Renal pelvis (tissue), 12 donors: ENCODE results near the gene CERS1. TPM values are rescaled to one million over a fixed set of nuclear protein-coding genes. Genes with fewer than 3 reads are reported as not detected.
A peak's percentile ranks its signal among the peaks of the same experiment; 100 is the strongest.

Experiments
- DNase-seq: peaks from one replicate; pipeline ENCODE4 v3.0.0-alpha.2; 2013
- long read RNA-seq, 16 experiments: transcript quantifications; one replicate each; lab custom pipeline, GENCODE V29; 2026
- polyA plus RNA-seq, 3 donors: library from polyadenylated mRNA; unstranded; fragments of 120-200 nt; gene quantifications; one replicate each; pipeline ENCODE4 v1.2.1, GENCODE V29; 2013; ENCODE audit not compliant: insufficient read length in 3 of 3

The CERS1 gene, protein sequence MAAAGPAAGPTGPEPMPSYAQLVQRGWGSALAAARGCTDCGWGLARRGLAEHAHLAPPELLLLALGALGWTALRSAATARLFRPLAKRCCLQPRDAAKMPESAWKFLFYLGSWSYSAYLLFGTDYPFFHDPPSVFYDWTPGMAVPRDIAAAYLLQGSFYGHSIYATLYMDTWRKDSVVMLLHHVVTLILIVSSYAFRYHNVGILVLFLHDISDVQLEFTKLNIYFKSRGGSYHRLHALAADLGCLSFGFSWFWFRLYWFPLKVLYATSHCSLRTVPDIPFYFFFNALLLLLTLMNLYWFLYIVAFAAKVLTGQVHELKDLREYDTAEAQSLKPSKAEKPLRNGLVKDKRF
- polyA plus RNA-seq, result 1 to 10 TPM; 6.2 to 7.8 (median 7.1) TPM
- long read RNA-seq, donor 1, partial matches to known transcripts, result 0 of 3 reads
- long read RNA-seq, donor 1, other reads (novel, unspliced or antisense), result 0 of 3 reads
- long read RNA-seq, donor 2, partial matches to known transcripts, result 0 of 1 reads
- long read RNA-seq, donor 2, other reads (novel, unspliced or antisense), result 0 of 1 reads
- long read RNA-seq, donor 3, result 0 reads
- long read RNA-seq, donor 4, partial matches to known transcripts, result 0 of 4 reads
- long read RNA-seq, donor 4, other reads (novel, unspliced or antisense), result 0 of 4 reads
- long read RNA-seq, donor 5, partial matches to known transcripts, result 0 of 1 reads
- long read RNA-seq, donor 5, other reads (novel, unspliced or antisense), result 0 of 1 reads
- long read RNA-seq, donor 6, partial matches to known transcripts, result 0 of 2 reads
- long read RNA-seq, donor 6, other reads (novel, unspliced or antisense), result 0 of 2 reads
- long read RNA-seq, donor 7, partial matches to known transcripts, result 0 of 2 reads
- long read RNA-seq, donor 7, other reads (novel, unspliced or antisense), result 0 of 2 reads
- long read RNA-seq, donor 8, partial matches to known transcripts, result 0 of 4 reads
- long read RNA-seq, donor 8, other reads (novel, unspliced or antisense), result 0 of 4 reads
- long read RNA-seq, donor 9, partial matches to known transcripts, result 0 of 3 reads
- long read RNA-seq, donor 9, other reads (novel, unspliced or antisense), result 0 of 3 reads
- long read RNA-seq, donor 10, partial matches to known transcripts, result 0 of 1 reads
- long read RNA-seq, donor 10, other reads (novel, unspliced or antisense), result 0 of 1 reads
- long read RNA-seq, donor 11, partial matches to known transcripts, result 0 of 1 reads
- long read RNA-seq, donor 11, other reads (novel, unspliced or antisense), result 0 of 1 reads
- long read RNA-seq, donor 12, partial matches to known transcripts, result 0 of 4 reads
- long read RNA-seq, donor 12, other reads (novel, unspliced or antisense), result 0 of 4 reads
- long read RNA-seq, donor 13, result 0 reads
- long read RNA-seq, donor 14, result 0 reads
- long read RNA-seq, donor 15, result 0 reads
- long read RNA-seq, donor 16, partial matches to known transcripts, result 0 of 2 reads
- long read RNA-seq, donor 16, other reads (novel, unspliced or antisense), result 0 of 2 reads

DNA sequence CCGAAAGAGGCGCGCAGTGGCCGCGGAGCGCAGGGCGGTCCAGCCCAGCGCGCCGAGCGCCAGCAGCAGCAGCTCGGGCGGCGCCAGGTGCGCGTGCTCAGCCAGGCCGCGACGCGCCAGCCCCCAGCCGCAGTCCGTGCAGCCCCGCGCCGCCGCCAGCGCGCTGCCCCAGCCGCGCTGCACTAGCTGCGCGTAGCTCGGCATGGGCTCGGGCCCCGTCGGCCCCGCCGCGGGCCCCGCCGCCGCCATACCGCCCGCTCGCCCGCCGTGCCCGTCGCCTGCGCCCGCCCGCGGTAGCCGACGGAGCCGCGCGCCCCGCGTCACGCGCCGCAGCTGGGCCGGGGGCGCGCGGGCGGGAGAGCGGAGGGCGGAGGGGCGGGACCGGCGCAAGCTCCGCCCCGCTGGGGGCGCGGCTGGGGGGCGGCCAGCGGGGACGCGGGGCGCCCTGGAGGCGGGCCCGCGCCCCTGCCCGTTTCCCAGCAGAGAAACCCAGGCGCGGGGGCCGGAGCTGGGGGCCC lies at the start of gene CERS1:
CERS1 (minus strand) TSS at position 335 of the 518 bp plus-strand sequence; CDS start at position 249, 86 bp downstream.
- DNase-seq, result no peak

DNA sequence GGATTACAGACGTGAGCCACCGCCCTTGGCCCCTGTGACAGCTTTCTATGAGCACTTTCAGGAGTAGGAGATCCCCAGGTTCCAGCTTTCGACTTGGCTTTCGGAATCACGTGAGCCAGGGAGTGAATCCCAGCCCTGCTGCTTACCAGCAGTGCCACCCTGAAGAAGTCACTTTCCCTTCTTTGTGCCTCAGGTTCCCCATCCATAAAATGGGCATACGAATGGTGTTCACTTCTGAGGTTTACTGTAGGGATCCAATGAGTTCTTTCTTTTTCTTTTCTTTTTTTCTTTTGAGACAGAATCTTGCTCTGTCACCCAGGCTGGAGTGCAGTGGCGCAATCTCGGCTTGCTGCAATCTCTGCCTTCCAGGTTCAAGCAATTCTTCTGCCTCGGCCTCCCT lies 49.3 kb upstream of the CERS1 start:
- DNase-seq, result no peak

DNA sequence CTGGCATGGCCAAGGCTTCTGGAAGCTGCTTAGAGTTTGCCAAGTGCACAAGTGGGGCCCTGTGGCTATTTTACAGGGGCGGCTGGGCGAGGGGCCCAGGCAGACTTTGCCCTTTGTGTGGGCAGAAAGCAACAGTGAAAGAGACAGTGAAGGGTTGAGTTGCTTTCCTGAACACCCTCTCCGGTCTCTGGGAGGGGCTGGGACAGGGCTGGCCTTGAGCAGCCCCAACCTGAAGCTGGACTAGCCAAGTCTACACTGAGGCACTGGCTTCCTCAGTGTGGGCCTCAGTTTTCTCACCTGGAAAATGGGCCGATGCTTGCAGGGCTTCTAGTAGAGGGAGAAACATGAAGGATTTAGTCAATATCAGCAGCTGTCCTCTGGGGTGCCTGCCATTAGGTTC lies 47.5 kb upstream of the CERS1 start:
- DNase-seq, result no peak

DNA sequence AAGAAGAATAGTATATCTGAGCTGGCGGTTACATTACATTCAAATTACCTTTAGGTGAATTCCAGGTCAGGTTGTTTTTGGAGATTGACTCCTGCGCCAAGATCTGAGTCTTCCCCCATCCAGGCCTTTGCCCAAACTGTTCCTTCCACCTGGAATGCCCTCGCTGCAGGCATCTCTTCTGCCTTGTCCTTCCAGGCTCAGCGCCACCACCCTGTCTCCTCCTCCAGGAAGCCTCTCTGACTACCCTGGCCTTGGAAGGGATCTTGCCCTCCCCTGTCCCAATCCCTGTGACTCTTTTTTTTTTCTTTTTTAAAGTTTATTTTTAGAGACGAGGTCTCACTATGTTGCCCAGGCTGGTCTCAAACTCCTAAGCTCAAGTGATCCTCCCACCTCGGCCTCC lies 46.7 kb upstream of the CERS1 start:
- DNase-seq, result no peak

DNA sequence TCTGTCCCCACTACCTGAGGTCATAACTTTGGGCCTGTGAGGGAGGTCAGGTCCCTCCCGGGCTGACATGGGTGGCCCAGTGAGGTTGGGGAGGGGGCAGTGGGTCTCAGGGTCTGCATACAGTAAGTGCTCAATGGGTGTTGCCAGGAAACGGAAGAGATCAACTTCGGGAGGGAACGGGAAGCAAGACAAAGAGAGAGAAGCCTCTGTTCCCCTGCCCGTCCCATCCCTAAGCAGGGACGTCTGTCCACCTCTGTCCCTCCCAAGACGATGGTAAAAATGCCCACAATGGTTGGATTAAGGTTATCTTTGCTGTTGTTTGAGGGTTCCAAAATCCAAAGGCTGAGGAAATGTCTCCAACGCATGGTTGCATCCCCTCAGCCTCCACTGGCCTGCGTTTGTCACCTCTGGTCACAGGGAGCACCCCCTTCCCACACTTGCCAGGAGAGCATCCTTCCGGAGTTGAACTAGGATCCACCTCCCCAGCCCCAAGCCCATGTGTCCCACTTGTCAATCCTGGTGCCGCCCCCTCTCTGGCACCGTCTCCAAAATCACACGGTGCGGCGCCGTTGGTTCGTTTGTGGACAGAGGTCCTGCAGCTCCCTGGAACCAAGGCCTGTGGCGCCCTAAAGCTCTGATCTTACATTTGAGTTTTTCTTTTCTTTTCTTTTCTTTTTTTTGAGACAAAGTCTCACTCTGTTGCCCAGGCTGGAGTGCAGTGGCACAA lies 45.8 kb upstream of the CERS1 start:
- no peak for DNase-seq

DNA sequence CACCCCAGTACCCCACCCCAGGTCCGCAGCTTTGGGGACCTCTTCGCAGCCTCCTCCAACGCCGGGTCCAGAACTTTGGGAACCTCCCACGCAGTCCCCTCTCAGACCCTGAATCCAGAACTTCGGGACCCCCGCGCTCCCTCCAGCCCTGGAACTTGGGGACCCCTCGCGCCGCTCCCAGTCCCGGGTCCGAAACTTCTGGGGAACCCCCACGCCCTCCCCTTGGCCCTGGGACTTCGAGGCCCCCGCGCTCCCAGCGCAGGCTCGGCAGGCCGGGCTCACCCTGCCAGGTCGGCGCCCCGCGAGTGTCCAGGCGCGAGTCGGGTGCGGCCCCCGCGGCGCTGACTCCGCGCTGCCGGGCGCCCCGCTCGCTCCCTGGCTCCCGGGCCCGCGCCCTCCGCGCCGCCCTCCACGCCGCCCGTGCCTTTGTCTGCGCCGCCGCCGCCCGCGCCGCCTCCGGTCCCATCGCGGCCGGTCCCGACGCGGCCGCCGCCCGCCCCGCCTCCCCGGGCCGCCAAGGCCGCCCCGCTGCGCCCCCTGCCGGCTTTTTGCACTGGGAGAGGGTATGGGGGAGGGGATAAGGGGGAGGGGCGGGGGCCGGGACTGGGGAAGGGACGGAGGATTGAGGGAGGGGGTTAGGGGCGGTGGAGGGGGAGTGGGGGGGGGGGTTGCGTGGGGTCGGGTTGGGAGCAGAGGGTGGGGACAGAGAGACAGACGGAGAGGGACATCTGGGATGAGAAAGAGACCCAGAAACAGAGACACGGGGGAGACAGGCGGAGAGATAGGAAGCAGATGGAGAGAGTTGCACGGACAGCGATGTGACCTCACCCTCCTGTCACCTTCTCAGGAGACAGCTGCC lies 45.0 kb upstream of the CERS1 start, which contains the start of gene HOMER3:
HOMER3 (minus strand) TSS at position 449 of the 859 bp plus-strand sequence. CDS start 2,235 bp downstream, outside the sequence.
- peak; percentile 82 for DNase-seq

DNA sequence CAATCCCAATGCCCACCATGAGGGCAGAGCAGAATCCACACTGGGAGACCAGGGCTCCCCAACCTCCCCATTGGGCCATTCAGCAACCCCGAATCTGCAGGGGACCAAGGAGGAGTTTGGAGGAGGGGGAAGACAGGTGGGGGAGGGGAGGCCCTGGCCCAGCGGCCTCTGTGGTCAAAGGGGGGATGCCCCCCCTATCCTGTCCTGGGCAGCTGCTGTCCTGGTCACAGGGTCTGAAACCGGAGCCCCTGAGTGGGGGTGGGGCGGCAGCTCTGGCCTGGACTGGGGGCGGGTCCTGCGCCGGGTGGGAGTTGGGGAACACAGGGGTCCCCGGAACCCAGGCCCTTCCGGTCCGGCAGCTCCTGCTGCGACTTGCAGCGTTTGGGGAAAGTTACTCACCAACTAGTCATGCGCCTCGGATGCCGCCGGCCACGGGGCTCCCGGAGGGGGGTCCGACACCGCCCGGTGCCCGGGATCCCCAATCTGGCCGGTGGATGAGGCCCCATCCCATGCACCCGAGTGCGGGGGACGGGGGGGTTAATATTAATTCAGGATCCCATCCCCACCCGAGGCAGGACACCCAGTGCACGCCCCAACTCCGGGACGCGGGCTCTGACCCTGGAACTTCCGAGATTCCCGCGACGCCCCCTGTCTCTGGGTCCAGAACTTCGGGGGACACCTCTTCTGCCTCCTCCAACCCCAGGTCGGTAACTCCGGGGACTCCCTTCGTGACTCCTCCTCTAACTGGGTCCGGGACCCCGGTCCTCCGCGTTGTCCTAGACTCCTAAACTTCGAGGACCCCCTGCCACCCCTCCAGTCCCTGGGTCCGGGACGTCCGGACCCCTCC lies 44.2 kb upstream of the CERS1 start:
- DNase-seq, result peak; percentile 68

DNA sequence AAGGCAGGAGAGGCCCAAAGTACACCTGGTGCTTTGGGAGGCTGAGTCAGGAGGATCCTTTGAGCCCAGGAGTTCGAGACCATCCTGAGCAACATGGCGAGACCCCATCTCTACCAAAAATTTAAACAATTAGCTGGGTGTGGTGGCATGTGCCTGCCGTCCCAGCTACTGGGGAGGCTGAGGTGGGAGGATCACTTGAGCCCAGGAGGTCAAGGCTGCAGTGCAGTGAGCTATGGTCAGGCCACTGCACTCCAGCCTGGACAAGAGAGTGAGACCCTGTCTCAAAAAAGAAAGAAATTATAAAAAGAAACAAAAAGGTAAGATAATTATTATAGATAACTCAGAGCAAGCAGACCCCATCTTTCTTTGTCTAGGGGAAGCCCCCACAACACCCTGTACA lies 43.2 kb upstream of the CERS1 start:
- no peak for DNase-seq

DNA sequence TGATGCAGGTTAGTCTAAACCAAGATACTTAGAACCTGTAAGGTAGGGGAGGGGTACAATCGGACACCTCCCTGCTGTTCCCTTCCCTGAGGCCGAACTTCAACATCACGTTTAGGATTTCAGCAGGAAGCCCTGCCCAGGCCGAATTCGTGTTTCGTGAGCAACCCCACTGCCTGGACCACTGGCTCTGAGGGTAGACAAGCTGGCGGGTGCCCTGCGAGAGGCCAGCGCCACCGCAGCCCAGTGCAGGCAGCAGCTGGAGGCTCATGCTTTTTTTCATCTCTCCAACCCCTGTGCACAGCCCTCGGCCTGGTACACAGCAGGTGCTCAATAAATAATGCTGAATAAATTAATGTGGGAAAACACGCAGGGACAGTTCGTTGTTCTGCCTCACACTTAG lies 37.3 kb upstream of the CERS1 start:
- DNase-seq, result no peak

DNA sequence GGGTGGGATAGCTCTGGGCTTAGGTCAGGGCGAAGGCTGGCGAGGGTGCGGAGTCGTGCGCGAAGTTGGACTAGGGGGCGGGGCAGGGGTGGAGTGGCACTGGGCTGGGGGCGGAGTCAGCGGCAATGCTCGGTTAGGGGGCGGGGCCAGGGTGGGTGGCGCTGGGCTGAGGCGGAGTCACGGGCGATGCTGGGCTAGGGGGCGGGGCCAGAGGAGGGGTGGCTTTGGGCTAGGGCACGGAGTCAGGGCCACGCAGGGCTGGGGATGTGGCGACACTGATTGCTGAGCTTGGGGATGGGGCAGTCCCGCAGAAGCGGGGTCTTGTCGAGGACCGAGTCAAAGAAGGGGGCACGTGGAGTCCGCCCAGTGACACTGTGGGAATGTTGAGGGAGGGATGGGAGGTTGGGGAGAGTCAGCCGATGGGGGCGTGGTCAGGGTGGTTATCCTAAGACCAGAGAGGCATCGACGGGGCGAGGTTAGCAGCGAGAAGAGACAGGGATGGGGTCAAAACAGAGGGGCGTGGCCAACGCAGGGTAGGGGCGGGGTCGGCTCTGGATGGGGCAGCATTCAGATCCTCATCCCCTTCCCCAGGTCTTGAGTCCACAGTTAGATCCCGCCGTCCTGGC lies 36.4 kb upstream of the CERS1 start:
- peak; percentile 21 for DNase-seq

DNA sequence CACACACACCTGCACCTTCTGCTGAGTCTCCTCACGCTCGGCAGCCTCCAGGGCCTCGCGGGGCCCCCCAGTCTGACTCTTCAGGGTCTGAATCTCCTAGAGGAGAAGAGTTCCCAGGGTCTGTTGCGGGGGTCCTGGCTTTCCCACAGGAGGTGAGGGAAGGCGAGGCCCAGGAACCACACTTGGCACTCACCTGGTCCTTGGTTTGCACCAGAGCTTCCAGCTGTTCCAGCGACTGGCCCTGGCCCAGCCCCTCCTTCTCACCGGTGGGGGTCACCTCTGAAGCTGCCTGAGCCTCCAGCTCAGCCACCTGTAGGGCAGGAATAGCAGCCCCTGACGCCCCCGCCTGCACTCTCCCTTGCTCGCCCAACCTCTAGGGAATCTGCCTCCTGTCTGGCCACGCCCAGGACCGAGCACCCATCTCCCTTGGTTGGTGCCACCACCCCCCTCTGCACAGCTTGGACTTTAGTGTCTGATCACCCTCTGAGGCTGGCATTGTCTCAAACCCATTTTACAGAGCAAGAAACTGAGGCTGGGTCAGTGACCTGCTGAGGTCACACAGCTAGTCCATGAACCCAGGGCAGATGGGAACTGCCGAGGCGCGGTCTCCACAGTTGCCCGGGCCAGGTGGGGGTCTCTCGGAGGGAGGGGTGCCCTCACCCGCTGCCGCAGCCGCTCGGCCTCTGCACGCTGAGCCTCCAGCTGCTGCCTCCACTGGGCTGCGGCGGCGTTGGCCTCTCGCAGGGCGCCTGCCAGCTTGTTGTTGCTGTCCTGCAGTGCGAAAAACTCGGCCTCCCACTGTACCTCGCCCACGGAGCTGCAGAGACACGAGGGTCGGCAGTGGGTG lies 35.6 kb upstream of the CERS1 start:
- no peak for DNase-seq

DNA sequence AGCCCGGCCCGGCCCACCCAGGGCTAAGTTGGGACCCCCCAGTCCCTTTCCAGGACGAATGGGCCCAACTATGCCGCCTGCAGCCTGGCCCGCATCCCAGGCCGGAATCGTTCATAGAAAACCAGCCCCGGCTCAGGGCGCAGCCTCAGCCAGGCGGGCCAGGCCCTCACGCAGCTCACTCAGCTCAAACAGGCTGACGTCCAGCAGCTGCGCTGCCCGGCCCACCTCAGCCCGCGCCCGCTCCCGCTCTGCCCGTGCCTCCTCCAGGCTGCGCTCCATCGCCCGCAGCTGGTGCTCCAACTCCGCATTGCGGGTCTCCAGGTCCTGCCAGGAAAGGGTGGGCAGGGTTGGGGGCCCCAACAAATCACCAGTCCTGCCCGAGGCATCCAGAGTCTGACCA lies 33.4 kb upstream of the CERS1 start:
- DNase-seq, result no peak

DNA sequence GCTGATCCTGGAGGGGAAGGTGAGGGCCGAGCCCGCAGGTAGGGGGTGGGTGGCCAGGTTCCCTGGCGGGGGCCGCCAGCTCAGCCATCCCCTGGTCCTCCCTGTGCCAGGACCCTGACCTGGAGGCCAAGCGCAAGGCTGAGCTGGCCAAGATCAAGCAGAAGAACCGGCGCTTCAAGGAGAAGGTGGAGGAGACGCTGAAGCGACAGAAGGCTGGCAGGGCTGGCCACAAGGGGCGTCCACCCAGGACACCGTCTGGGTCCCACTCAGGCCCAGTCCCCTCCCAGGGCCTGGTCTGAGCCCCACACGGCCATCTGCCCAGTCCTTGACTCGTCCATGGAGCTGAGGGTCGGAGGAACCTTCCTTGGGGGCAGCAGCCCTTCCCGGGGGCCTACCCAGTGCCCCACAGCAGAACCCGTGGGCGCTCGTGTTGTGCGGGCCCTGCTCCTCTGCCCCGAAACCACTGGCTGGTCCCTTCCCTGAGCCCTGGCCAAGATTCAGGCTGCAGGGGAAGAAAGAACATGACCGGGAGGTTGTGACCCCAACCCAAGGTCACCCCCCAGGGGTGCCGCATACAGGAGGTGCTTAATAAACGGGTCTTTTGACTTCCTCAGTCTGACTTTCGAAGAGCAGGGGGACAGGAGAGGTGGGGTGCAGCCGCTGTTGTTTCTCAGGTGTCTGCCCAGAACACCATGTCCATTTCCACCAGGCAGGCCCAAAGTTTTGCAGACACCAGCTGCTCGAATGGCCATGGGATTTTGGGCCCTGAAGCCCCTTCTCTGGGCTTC lies 32.3 kb upstream of the CERS1 start:
- DNase-seq, result no peak

DNA sequence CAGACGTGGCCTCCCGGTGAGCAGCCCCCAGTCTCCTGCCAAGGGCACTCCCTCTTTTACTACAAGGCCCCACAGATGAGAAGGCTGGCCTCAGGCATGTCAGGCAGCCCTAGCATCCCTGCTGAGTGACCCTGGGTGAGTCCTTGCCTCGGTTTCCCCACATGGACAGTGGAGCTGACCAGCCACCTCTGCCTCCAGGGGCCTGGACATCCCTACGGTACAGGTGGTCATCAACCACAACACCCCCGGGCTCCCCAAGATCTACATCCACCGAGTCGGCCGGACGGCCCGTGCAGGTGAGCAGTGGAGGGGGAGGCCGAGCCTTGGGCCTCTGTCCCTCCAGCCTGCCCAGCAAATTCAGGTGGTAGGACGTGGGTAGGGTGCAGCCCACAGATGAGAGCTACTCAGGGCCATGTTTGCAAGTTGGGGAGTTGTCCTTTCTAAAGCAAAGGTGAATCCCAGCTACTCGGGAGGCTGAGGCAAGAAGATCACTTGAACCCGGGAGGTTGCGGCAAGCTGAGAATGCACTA lies 28.8 kb upstream of the CERS1 start:
- no peak for DNase-seq

DNA sequence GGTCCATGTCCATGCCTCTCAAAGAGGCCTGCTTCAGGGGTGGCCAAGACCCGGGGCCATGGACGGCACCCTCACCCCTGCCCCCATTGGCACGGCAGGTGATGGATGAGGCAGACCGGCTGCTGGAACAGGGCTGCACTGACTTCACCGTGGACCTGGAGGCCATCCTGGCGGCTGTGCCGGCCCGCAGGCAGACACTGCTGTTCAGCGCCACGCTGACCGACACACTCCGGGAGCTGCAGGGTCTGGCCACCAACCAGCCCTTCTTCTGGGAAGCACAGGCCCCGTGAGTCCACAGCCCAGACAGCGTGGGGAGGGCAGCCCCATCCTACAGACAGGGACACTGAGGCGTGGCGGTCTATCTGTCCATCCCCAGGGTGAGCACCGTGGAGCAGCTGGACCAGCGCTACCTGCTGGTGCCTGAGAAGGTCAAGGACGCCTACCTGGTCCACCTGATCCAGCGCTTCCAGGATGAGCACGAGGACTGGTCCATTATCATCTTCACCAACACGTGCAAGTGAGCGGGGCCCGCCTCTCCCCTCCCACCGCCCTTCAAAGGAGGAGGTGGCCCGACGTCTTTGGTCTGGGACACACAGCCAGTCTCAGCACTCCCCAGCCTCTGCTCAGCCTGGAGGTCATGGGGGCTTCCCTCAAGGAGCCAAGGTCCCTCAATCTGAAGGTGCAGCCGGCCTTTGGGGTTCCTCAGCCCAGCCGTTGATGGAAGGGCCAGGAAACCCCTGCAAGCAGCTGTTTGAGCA lies 26.4 kb upstream of the CERS1 start:
- DNase-seq, result no peak
